ENCODE results near the gene DR1. TPM values are rescaled to one million over a fixed set of nuclear protein-coding genes. Genes with fewer than 3 reads are reported as not detected.
A peak's percentile ranks its signal among the peaks of the same experiment; 100 is the strongest.

Gene DR1
- 13.0 and 16.2 TPM in 2 replicates for total RNA-seq

DNA sequence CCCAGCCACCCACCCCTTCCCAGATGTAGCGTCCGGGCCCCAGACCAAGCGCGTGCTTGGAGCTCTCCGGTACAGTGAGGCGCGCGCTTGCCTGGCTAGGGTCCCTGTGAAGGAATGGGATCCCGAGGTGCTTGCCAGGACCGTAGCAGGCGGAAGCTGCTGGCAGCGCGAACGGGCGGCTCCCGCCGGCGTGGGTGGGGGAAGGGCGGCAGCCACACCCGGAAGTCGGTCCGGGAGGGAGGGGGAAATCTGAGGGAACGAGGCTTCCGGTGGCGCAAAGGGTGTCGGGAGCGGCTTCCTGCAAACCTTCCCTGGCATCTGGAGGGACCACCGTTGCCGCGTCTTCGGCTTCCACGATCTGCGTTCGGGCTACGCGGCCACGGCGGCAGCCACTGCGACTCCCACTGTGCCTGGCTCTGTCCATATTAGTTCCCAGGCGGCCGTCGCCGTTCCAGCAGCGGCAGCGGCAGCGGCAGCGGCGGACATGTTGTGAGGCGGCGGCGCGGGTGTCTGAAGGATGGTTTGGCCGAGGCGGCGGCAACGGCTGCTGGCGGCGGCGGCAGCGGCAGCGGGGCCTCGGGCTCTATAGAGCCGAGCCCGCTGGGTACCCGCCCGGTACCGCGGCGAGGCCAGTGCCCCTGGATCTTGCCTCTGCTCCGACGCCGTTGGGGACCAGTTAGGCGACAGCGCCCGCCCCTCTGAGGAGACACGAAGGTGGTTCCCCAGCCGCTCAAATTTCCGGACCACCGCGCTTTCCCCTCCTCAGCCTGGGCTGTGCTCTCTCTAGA is at the start of gene DR1:
Gene DR1 (plus strand): TSS at position 275 of the 788 bp plus-strand sequence. CDS start 739 bp downstream, outside the sequence.
- DNase-seq (ENCODE audit: low read depth in 2 of 2), result peak; percentile 75 to 92

DNA sequence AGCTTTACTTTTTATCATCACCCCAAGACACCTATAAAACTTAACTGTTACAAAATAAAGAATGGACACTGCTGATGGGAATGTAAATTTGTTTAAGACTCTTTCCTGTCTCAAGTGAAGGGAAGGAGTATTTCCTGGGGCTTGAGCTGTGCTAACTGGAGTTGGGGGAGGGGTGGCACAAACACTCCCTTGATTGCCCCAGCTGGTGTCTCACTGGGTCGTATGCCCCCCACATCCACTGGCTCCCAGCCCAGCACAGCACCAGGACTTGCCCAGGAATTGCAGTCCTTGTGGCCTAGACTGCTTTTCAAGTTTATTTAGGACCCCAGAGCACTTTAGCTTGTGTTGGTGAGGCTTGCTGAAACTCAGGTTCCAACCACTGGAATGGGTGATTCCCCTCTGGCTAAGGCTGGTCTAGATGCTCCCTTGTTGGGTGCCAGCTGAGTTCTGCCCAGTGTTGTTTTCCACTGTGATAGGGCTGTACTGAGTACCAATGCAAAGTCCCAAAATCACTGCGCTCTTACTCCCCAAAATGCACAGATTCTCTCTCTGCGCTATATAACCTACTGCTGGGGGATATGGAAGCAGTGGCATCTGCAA is 49.1 kb upstream of the DR1 start:
- DNase-seq (ENCODE audit: low read depth in 2 of 2), result no peak

DNA sequence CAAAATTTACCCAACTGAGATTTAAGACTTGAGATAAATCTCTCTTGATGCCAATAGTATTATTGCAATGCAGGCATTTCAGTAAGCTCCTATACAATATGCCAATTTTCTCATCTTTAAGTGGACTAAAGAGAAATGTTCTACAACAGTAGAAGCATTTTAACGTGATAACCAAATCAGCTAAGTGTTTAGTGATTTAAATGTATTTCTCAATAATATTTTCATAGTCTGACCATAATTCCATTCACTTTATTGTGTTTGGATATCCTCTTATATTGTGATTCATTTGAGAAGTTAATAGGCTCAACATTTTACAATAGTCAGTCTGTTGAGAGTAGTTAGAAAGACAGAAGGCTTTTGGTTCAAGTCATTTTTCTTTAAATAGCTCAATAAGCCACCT is 44.6 kb upstream of the DR1 start:
- no peak for DNase-seq (ENCODE audit: low read depth in 2 of 2)

DNA sequence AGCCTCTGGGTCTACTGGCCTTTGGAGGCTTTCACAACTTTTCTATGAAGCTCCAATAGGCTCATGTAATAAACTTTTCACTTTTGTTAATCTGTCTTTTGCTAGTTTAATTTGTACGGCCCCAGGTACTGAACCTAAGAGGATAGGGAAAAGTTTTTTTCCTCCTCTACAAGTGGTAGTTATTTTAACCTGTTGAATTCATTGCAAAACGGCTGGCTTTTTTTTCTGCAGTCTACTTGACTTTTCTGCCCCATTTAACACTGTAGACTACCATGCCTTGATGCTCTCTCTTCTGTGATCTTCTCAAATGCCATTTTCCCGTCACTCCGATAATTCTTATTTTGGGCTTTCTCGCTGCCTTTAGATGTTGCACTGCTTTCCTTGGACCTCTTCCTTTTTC is 43.6 kb upstream of the DR1 start:
- no peak for DNase-seq (ENCODE audit: low read depth in 2 of 2)

DNA sequence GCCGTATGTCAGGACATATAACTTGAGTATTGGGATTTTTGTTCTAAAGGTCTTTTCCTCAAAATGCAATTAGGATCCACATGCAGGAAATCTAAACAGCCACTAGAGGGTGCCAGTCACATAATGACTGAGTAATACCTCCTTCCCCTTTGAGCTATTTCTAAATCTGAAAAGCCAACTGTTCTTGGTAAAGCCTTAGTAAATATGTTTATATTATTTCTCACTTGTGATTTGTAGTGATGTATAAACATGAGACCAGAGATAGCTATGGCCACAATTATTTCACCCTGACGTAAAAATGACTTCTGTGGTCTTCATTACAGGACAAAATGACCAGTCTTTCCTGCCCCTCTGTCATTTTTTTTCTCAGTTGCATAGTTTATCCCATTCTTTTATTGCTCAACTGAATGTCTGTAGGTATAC is 41.0 kb upstream of the DR1 start:
- peak; percentile 54 to 72 for DNase-seq (ENCODE audit: low read depth in 2 of 2)

DNA sequence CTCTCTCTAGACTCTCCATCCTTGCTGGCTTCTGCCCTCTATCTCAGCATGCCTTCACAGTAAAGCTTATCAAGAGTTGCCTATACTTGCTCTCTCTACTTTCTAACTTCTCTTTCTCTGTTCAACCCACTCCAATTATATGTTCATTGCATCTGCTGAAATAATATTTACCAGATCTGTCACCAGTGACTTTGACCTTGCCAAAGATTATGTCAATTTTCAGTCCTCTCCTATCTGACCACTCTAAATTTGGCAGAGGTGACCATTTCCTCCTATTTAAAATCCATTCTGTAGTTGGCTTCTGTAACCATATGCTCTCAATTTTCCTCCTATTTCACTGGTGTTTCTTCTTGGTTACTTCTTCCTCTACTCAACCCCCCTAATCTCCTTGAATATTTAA is 38.8 kb upstream of the DR1 start:
- peak in 1 of 2 donors; percentile 14 for DNase-seq (ENCODE audit: low read depth in 2 of 2)

DNA sequence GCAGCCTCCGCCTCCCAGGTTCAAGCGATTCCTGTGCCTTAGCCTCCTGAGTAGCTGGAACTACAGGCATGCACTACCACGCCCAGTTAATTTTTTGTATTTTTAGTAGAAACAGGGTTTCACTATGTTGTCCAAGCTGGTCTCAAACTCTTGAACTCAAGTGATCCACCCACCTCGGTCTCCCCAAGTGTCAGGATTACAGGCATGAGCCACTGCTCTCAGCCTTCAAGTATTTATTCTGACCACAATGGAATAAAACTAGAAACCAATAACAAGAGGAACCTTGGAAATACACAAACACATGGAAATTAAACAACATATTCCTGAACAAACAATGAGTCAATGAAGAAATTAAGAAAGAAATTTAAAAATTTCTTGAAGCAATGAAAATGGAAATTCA is 32.7 kb upstream of the DR1 start:
- DNase-seq (ENCODE audit: low read depth in 2 of 2), result no peak

DNA sequence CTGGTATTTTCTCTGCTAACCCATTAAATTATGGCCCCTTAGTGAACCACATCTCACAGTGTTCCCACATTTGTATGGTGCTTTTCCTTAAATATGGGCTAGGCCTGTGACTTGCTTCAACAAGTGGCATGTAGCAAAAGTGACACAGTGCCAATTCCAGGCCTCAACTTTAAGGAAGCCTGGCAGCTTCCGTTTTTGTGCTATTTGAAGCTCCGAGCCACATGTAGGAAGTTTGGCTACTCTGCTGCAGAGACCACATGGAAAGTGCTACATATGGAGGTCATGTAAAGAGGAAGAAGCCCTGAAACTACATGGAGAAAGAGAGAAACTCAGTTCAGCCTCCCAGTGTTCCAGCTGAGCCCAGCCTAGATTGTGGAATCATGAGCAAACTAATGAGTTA is 28.5 kb upstream of the DR1 start:
- no peak for DNase-seq (ENCODE audit: low read depth in 2 of 2)

DNA sequence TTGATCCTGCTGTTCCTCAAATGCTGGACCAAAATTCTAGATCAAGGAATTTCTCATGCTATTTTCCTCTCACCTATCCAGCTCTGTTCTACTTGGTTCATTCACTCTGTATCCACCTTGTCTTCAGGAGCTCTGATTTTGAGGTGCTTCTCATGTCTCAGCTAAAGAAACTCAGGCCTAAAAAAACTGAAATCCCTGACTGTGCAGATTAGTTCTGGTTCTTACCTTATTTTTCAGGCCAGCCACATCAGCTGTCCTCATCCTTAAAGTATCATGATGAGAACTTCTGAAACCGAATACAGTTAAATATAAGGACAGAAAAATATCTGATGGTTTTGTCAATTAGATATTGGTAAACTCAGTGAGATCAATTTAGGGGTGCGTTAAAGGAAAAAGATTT is 27.8 kb upstream of the DR1 start:
- DNase-seq (ENCODE audit: low read depth in 2 of 2), result no peak

DNA sequence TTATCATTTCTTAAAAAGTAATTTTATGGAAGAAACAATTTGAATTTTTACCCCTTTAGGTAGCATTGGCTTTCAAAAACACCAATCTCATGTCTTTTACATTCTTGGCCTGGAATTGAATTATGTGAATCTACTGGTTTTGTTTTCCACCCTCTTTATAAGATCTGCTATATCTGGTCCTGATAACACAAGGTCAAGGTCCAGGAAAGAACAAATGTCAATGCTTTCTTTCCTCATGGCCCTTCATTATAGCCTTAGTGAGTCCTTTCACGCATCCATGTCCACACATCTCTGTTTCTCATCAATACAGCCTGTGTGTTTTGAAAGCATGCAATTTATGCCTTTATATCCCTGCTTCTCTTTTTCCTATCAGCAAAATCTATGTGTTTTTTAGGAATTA is 24.0 kb upstream of the DR1 start:
- DNase-seq (ENCODE audit: low read depth in 2 of 2), result no peak

DNA sequence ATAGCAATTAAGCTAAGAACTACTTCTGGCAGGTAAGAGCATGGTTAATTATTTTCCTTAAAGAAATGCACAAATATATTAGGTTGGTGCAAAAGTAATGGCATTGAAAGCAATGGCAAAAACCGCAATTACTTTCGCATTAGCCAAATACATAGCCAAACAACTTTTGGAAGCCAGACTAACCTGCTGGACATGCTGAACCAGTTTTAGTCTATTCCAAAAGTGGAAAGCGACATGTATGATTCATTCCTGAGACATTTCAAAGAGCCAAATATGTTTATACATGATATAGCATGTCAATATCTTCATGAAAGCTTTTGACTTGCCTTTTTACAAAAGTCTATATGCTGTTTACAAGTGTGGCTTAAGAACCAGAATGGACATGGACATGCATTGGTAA is 23.4 kb upstream of the DR1 start:
- DNase-seq (ENCODE audit: low read depth in 2 of 2), result no peak

DNA sequence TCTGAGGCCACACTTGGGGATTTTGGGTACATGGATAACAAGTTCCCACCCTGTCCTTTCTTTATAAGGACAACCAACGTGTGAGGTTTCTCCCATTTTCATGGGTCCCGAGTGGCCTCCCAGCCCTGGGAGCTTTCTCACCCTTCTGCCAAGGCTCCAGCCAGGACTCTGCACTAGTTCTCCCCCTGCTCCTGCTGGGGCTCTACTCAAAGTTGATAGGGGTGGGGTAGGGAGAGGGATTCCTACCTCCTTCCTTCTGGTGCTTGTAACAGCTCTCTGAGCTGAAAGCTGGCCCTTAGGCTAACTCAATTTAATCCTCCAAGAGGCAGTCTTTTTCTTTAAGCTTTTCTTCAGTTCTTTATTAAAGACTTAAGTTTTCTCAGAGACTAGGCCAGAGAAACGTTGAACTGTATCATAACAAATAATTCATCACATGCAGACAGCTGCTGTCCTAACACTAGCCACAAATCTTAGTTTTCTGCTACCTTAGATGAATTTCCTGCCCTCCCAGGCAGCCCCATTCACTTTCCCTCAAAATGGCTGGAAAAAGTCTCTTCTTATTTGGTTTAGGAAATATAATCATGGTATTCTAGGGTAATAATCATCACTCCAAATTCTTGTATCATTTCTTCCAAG is 22.4 kb upstream of the DR1 start:
- no peak for DNase-seq (ENCODE audit: low read depth in 2 of 2)

DNA sequence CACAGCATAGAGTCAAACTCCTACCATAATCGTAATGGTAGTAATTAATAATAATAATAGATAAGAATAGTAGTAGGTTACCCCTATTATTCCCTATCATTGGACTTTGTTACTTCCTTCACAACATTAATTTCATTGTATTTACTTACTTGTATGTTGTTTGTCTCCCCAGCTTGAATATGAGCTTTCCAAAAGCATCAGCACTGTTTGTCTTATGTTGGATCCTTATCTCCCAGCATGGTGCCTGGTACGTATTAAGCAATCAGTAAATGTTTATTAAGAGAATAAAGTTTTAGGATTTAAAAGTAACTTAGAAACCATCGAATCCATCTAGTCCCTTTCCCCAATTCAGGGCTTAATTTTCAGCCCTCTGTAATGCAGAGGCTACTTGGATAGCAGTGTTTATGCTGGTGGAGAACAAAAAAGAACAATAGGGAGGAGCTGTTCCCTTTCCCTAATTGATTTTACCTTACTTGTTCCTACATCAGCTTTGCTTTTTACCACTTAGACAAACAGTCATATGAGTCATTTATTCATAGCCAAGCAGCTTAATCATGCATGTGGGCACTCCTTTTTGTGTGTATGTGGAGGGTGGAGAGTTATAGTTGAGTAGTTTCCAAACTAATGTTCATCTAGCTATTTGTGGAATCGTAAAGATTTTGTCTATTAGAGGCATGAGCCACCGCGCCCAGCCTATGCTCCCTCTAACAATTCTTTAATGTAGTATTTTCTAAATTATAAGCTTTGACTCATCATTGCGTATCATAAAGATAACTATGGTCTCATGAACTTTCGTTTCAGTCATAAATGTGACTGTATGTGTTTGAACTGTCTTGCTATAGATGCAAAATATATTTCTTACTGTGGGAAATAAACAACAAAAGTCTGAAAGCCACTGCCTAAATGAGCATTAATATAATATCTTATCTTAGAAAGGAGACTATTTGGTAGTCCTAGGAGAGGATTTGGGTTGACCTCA is 20.9 kb upstream of the DR1 start:
- DNase-seq (ENCODE audit: low read depth in 2 of 2), result no peak

DNA sequence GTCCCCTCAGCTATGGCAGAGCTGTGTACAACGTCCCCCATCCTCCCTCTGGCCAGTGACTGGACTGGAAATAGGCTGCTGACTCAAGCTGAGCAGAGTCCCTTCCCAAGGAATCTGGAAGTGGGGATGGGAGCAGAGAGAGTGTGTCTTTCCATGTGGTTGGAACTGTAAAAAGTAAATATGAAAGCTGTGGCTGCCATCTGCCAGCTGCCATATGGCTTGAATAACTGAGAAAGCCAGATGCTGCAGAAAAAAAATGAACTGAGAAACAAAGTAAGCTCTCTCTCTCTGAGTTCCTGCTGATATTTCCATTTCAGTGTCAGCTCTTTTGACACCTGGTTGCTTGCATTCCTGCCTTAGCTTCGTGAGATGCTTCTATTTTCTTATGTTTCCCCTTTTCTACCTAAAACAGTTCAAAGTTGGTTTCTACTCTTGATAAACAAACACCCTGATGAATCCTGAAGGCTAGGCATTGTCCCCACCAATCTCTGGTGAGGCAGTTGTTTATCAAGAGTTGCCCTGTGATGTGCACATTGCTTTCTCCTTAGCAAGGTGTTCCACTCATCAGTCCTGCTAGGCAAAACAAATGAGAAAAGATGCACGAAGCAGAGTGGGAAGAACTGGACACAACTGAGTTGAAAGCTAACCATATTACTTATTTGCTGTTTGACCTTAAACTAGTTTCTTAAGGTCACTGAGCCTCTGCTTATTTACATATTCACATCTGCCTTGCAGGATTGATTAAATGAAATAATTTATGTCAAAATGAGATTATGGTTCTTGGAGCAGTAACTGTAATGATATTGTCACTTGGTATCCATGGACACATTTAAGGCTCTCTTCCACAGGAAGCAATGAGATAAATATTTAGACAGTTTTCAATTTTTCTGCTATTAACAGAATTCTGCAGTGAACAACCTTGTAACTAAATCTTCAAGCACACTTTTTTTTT is 16.6 kb upstream of the DR1 start:
- no peak for DNase-seq (ENCODE audit: low read depth in 2 of 2)

DNA sequence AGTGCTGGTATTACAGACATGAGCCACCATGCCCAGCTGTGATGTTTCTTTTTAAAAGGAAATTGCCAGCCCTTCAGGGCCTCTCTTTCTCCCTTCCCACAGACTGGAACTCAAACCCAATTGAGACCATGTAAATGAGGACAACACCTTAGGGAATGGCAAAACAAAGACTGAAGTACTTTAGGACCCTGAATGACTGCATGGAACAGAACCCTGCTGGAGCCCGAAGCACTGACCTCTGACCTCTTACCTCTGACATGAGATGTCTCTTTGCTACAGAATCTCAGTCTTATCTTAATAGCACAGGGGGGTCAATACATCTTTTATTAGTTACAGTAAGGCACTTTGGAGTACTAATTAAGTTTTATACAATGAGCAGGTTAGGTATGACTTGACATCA is 15.5 kb upstream of the DR1 start:
- no peak for DNase-seq (ENCODE audit: low read depth in 2 of 2)

DNA sequence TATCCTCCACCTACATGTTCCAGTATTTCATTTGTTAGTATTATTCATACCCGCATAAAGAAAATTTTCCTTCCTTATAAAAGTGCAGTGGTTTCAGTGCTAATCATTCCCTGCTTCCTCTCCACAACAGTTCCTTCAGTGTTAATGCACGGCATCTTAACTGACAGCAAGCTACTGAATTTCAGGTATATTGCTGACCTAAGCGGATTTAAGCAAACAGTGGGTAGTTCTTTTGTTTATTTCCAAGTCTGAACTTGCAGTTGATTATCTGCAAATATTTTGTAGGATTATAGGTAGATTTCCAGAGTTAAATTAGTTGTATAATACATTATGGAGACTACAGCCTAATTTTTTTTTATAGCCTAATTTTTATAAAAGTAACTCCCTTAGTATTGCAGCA is 15.1 kb upstream of the DR1 start:
- DNase-seq (ENCODE audit: low read depth in 2 of 2), result no peak

DNA sequence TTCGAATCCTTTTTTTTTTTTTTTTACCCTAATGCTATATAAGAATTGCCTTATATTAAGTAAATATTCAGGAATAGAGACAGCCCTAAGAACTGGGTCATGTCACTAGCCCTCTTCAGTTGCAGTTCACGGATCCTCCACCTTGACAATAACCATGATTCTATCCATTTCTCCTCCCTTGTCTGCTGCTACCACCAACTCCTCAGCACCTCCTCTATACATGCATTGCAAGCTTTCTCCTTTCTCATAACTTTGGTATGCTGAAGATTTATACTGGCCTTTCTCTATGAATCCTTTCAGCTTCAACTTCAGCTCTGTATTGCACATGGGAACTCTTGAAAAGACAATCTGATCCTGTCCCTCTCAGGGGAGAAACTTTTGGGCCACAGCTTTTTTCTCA is 14.3 kb upstream of the DR1 start:
- DNase-seq (ENCODE audit: low read depth in 2 of 2), result no peak

DNA sequence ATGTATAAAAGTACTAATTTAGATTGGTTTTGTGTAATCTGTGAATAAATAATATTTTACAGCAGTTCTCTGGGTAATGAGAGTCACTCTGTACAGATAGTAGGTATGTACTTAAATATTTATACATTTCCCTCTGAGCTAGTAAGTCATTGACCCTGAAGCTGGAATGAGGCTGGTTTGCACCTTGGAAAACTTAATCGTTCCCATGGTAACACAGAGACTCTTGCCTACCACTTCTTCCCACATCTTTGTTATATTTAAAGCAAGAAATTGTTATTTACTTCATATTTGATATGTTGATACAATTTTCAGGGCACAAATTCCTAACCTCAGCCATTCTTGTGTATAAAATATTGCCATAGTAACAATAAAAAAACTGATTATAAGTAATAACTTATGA is 13.3 kb upstream of the DR1 start:
- no peak for DNase-seq (ENCODE audit: low read depth in 2 of 2)

DNA sequence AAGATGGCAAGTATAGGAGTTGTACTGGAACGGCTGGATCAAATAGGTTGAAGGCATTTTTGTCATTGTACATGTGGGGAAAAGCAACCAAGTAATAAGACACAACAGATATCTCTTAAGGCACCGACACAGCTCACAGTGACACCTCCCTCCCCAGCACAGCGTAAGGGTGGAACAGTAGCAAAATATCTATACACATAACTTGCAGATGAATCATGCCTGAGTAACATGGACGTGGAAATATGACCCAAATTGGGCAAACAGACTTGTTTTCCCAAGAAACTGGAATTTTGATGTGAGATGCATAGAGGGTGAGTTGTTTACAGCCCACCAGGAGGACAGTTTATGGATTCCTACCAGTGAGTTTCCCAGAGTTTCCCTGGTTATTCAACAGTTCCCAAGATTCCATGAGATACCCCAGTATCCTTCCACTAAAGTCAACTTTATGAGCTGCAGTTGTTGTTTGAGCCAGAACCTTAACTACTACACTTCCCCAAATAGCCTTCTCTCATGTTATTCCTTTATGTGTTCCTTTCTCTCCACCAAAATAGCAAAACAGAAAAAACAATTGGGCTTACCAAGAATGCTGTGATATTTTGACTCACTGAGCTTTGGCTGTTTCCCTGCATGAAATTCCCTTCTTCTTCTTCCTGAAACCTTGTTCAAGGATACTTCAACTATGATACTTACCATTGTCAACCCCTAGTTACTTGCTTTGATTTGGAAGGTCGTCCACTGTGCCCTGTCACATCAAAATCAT is 7.1 kb upstream of the DR1 start:
- peak in 1 of 2 donors; percentile 70 for DNase-seq (ENCODE audit: low read depth in 2 of 2)

All from dermis microvascular lymphatic vessel endothelial cell (primary cell).